GM20000 (cell line): ENCODE data around the gene TMEM108.

Experiments used
- DNase-seq: peaks from one replicate; pipeline ENCODE4 v3.0.0; 2012; ENCODE audit warnings: low spot score
- TF ChIP-seq, protein P1 (sequence below): IDR thresholded peaks from 2 replicates; pipeline ENCODE4 v1.5.1; 2012; ENCODE audit warnings: mild to moderate bottlenecking, control low read depth; ENCODE audit errors: extremely low read depth, missing control alignments

The TMEM108 gene

GRCh38 chr3:133361435-133361834, 323.2 kb downstream of the TMEM108 start:
- no peak for DNase-seq

DNA sequence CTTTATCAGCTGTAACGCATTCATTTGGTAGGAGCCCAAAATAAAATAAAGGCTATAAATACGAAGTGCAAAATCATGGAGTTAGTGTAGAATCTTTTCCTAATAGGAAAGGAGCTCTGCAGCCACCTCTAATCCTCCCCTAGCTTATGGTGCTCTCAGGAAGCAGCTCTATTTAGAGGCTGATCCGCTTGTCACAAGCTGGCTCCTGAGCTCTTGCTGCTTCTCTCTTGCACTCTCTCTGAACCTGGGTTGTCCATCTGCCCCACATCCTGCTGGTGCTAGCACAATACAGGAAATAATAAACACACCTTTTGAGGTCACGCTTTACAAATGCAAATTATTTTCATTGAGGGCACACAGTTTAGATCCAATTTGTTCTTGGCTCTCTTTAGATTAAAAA, 324.3 kb downstream of the TMEM108 start:
- TF ChIP-seq, protein P1, sequence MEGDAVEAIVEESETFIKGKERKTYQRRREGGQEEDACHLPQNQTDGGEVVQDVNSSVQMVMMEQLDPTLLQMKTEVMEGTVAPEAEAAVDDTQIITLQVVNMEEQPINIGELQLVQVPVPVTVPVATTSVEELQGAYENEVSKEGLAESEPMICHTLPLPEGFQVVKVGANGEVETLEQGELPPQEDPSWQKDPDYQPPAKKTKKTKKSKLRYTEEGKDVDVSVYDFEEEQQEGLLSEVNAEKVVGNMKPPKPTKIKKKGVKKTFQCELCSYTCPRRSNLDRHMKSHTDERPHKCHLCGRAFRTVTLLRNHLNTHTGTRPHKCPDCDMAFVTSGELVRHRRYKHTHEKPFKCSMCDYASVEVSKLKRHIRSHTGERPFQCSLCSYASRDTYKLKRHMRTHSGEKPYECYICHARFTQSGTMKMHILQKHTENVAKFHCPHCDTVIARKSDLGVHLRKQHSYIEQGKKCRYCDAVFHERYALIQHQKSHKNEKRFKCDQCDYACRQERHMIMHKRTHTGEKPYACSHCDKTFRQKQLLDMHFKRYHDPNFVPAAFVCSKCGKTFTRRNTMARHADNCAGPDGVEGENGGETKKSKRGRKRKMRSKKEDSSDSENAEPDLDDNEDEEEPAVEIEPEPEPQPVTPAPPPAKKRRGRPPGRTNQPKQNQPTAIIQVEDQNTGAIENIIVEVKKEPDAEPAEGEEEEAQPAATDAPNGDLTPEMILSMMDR: no peak
- no peak for DNase-seq

More at GRCh38 chr3:133361435-133361834, 323.2 kb downstream of the TMEM108 start:
- TF ChIP-seq, protein P1: no peak

DNA sequence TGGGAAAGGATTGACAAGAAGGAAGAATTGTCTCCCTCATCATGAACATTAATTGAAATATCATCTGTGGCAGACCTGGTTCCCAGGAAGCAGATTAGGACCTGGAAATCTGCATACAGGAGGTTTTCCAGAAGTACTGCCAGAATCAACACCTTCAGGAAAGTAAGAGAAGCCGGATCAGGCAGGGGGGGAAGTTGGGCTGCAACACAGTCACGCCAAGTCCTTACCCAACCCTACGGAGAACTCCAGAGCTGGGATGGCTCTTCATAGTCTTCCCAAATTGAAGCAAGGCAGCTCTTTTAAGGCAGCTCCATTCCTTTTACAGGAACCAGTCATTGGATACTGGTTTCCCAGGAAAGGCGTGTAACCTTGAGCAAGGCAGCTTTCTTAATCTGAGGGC, 326.5 kb downstream of the TMEM108 start:
- DNase-seq: no peak
- TF ChIP-seq, protein P1: no peak

- DNase-seq: no peak
- TF ChIP-seq, protein P1: no peak
Observed at GRCh38 chr3:133366921-133367320, 328.7 kb downstream of the TMEM108 start.

DNA sequence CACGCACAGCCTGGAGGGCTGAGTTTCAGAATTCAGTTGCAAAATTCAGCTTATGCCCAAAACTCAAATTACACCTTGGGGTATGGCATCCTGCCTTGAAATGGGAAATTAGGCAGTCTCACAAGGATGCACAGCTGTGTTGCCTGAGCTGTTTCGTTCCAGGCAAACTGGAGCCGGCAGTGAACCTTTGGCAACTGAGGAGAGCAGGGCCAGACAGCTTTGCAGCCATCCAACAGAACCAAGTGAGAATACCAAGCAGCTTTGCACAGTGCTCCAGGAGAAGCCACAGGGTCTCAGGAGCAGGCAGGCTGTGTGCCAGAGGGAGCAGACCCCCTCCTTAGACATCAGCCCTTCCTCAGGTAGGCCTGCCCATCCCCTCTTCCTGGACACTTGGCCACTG, 329.2 kb downstream of the TMEM108 start:
- no peak for DNase-seq
- TF ChIP-seq, protein P1: no peak

DNA sequence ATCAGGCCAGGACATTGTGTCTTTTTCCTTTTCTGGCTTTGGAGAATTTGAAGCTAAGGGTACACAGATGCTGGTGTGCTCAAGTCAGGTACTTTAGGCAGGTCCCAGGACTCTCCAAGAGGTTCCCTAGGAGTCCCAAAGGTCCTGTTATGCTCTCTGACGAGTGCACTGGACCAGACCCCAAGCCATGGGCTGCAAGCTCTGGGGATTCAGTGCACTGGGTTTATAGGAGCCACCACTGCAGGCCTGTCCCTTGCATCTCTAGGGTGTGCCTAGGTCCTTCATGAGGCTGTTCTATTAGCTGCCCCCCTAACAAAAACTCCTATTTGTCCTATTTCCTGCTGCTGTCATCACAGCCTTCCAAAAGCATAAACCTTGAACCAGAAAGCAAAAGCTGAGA, 329.8 kb downstream of the TMEM108 start:
- no peak for DNase-seq
- TF ChIP-seq, protein P1: no peak

GRCh38 chr3:133368371-133369067, 330.3 kb downstream of the TMEM108 start:
- TF ChIP-seq, protein P1: no peak
- no peak for DNase-seq
